Body of pancreas (tissue), 4 donors: ENCODE results near the gene AMPD3. TPM values are rescaled to one million over a fixed set of nuclear protein-coding genes. Genes with fewer than 3 reads are reported as not detected.

ENCODE experiments used
- ATAC-seq: fragments of 150-250 bp; one replicate; pipeline ENCODE4 v1.9.1; 2016
- DNase-seq, 4 donors: peaks; one replicate each; pipeline ENCODE4 v3.0.0-alpha.2; 2019
- H3K27ac ChIP-seq, 4 donors: fragments of 200-600 bp; sonication (generic); 1 replicate in 3 of 4; 2 replicates in 1 of 4; pipeline versions ENCODE4 v1.5.1 to v1.6.1; 2016 to 2019; ENCODE audit warnings: mild to moderate bottlenecking in 1 of 4, mixed read lengths in 1 of 4, moderate library complexity in 1 of 4
- H3K27me3 ChIP-seq, 2 donors: fragments of 200-600 bp; sonication (generic); one replicate each; pipeline ENCODE4 v1.6.0; 2016; ENCODE audit warnings: mild to moderate bottlenecking in 1 of 2
- H3K36me3 ChIP-seq, 2 donors: fragments of 200-600 bp; sonication (generic); replicated peaks in 1 of 2; 2 replicates each; pipeline ENCODE4 v1.5.1; 2016; ENCODE audit warnings: low read depth in 2 of 2; ENCODE audit not compliant: insufficient read depth in 1 of 2
- H3K4me1 ChIP-seq: fragments of 200-600 bp; sonication (generic); one replicate; pipeline ENCODE4 v1.6.0; 2016
- H3K4me3 ChIP-seq, 2 donors: fragments of 200-600 bp; sonication (generic); 1 replicate in 1 of 2; 2 replicates in 1 of 2; pipeline ENCODE4 v1.5.1; 2016 to 2019
- H3K9me3 ChIP-seq, 3 donors: fragments of 200-600 bp; sonication (generic); 1 replicate in 2 of 3; 2 replicates in 1 of 3; pipeline ENCODE4 v1.5.1; 2016
- POLR2A ChIP-seq, 3 donors: fragments of 450-650 bp; IDR thresholded peaks; one replicate each; pipeline ENCODE4 v1.6.1; 2016; ENCODE audit warnings: antibody characterized with exemption in 3 of 3, mild to moderate bottlenecking in 2 of 3
- WGBS, 2 donors: methylation state at CpG; one replicate each; pipeline ENCODE4 v1.1.5; 2017; 5-methylcytosine and 5-hydroxymethylcytosine counted together
- intact Hi-C: fragments of 100-400 bp; cut with DNase I; formaldehyde crosslinking; loops from one replicate; pipeline ENCODE4 v1.15.1; 2023
- total RNA-seq, 2 donors: library from RNA; depleted of rRNA; stranded (reverse); fragments of >200 nt; gene quantifications; one replicate each; pipeline ENCODE4 v1.1.0, GENCODE V29; 2016
- TF ChIP-seq, protein P1 (sequence below), 7 experiments: fragments of 450-650 bp in 4 of 7; fragments of 200-600 bp in 3 of 7; sonication (generic) in 3 of 7; IDR thresholded peaks; one replicate each; pipeline ENCODE4 v1.5.1; 2016 to 2019; ENCODE audit warnings: antibody characterized with exemption in 7 of 7

Gene AMPD3
- total RNA-seq, 2 donors from 2014 or later = 3.6 to 9.9 TPM

DNA sequence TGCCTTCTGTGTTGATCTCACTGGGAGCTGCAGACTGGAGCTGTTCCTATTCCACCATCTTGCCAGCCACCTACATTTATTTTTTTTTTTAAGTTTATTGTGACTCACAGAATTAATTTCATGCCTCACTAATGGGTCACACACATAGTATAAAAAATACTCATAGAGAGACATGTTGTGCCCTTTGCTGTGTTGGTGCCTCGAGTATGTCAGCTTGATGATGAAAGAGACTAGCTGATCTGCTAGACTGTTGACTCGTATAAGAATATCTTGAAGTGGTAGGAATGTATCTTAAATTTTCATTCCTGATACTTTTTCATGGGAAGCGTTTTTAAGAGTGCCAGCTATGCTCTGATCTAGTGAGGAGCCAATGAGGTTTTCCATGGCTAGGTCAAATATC lies 28.6 kb upstream of the AMPD3 start:
- ATAC-seq = no peak
- H3K4me3 ChIP-seq = no peak overlapping the region
- intact Hi-C loops = no loop called here
- no peaks in the 10 kb centered on the region for H3K4me1 ChIP-seq
- DNase-seq = no peak
- 41 to 62% methylated on average over 3 of the region's 3 CpGs for WGBS, 2 donors
- no peak overlapping the region for H3K27ac ChIP-seq
- no peaks in the 10 kb centered on the region for H3K9me3 ChIP-seq
- no peaks in the 10 kb centered on the region for H3K36me3 ChIP-seq
- no peak for TF ChIP-seq POLR2A (IDR thresholded peaks at IDR 0.05)
- TF ChIP-seq, protein P1, sequence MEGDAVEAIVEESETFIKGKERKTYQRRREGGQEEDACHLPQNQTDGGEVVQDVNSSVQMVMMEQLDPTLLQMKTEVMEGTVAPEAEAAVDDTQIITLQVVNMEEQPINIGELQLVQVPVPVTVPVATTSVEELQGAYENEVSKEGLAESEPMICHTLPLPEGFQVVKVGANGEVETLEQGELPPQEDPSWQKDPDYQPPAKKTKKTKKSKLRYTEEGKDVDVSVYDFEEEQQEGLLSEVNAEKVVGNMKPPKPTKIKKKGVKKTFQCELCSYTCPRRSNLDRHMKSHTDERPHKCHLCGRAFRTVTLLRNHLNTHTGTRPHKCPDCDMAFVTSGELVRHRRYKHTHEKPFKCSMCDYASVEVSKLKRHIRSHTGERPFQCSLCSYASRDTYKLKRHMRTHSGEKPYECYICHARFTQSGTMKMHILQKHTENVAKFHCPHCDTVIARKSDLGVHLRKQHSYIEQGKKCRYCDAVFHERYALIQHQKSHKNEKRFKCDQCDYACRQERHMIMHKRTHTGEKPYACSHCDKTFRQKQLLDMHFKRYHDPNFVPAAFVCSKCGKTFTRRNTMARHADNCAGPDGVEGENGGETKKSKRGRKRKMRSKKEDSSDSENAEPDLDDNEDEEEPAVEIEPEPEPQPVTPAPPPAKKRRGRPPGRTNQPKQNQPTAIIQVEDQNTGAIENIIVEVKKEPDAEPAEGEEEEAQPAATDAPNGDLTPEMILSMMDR (IDR thresholded peaks at IDR 0.05) = no peak
- no peaks in the 10 kb centered on the region for H3K27me3 ChIP-seq

DNA sequence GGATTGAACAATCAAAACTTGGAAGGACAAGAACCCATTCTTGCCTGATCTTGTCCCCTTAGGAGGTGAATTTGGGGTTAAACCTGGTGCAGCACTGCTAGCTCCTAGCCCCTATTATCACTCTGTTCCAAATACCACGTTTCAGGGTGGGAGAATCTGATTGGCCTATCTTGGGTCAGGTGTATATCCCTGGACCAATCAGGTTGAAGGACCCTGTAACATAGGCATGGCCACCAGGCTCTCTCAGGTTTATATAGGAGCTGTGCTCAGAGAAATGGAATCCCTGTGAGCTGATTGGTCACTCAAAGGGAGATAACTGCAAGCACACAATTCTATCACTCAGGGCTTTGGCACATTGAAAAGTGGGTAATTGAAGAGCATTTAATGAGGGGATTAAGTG lies 26.6 kb upstream of the AMPD3 start:
- H3K27ac ChIP-seq = no peak overlapping the region
- no peaks in the 10 kb centered on the region for H3K27me3 ChIP-seq
- ATAC-seq (no peak), DNase-seq (no peak)
- TF ChIP-seq, protein P1 (IDR thresholded peaks at IDR 0.05) = no peak
- no peak for TF ChIP-seq POLR2A (IDR thresholded peaks at IDR 0.05)
- H3K36me3 ChIP-seq = no peaks in the 10 kb centered on the region
- no peak overlapping the region for H3K4me3 ChIP-seq
- H3K9me3 ChIP-seq = no peaks in the 10 kb centered on the region
- intact Hi-C loops = no loop called here
- no peaks in the 10 kb centered on the region for H3K4me1 ChIP-seq
- WGBS, 2 donors = 22 to 29% methylated on average over 1 of the region's 1 CpG

DNA sequence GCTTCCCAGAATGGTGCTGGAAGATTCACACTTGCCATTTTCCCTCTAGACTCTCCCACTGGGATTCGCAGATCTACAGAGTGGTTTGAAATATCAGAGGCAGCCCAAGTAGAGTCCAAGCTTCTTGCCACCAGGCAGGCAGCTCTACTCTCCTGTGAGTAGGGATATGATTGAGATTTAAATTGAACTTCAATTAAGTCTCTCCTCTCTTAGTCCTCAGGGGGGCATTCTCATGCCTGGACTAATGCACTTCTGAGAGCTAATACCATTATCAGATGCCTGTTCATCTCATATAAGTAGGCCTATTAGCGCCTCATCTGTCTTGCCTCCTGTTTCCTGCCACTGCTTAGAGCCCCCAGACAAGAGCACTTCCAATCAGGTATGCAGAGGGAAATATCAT lies 25.5 kb upstream of the AMPD3 start:
- no peaks in the 10 kb centered on the region for H3K36me3 ChIP-seq
- H3K9me3 ChIP-seq = no peaks in the 10 kb centered on the region
- H3K4me1 ChIP-seq = no peaks in the 10 kb centered on the region
- intact Hi-C loops = no loop called here
- 86 to 96% methylated on average over 2 of the region's 2 CpGs for WGBS, 2 donors
- no peak overlapping the region for H3K27ac ChIP-seq
- TF ChIP-seq, protein P1 (IDR thresholded peaks at IDR 0.05) = no peak
- TF ChIP-seq POLR2A (IDR thresholded peaks at IDR 0.05) = no peak
- H3K27me3 ChIP-seq = no peaks in the 10 kb centered on the region
- ATAC-seq = no peak
- DNase-seq = no peak
- H3K4me3 ChIP-seq = no peak overlapping the region

DNA sequence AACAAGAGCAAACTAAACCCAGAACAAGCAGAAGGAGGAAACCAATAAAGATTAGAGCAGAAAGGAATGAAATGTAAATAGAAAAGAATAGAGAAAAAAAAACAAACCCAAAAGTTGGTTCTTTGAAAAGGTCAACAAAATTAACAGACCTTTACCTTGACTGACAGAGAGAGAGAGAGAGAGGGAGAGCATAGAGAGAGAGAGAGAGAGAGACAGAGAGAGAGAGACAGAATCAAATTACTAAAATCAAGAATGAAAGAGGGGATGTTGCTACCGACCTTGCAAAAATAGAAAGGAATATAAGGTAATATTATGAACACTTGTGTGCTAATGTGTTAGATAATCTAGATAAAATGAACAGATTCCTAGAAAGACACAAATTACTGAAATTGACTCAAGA lies 22.6 kb upstream of the AMPD3 start:
- DNase-seq (no peak), ATAC-seq (no peak)
- Histone ChIP-seq H3K4me1 (no peaks in the 10 kb centered on the region), H3K9me3 (no peaks in the 10 kb centered on the region), H3K36me3 (no peaks in the 10 kb centered on the region), H3K27ac (no peak overlapping the region), H3K27me3 (no peaks in the 10 kb centered on the region), H3K4me3 (no peak overlapping the region)
- 38 to 75% methylated on average over 1 of the region's 1 CpG for WGBS, 2 donors
- intact Hi-C loops = no loop called here
- TF ChIP-seq, protein P1 (IDR thresholded peaks at IDR 0.05) = no peak
- no peak for TF ChIP-seq POLR2A (IDR thresholded peaks at IDR 0.05)

DNA sequence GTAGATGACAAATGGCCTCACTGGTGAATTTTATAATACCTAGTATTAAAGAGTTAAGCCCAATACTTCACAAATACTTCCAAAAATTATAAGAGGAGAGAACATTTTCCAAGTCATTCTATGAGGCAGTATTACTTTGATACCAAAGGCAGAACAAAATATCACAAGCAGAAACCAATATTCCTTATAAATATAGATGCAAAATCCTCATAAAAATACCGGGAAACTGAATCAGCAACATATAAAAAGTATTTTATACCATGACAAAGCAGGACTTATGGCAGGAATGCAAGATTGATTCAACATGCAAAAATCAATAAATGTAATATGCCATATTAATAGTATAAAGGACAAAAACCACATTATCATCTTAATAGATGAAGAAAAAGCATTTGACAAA lies 22.1 kb upstream of the AMPD3 start:
- intact Hi-C loops = no loop called here
- Histone ChIP-seq H3K4me1 (no peaks in the 10 kb centered on the region), H3K4me3 (no peak overlapping the region), H3K27ac (no peak overlapping the region), H3K9me3 (no peaks in the 10 kb centered on the region), H3K36me3 (no peaks in the 10 kb centered on the region), H3K27me3 (no peaks in the 10 kb centered on the region)
- ATAC-seq (no peak), DNase-seq (no peak)
- TF ChIP-seq, protein P1 (IDR thresholded peaks at IDR 0.05) = no peak
- no peak for TF ChIP-seq POLR2A (IDR thresholded peaks at IDR 0.05)
- WGBS, 2 donors = 61 to 79% methylated on average over 1 of the region's 1 CpG
